ENCODE data around the gene NDUFB8.
A peak's percentile ranks its signal among the peaks of the same experiment; 100 is the strongest.
"Not testable (repeated sequence)": the region's sequence is repeated elsewhere in the genome, so short reads cannot be mapped to it uniquely, and the experiment has no call there.

NDUFB8 gene

GRCh38 chr10:100529475-100530298 is at the start of gene NDUFB8:
NDUFB8 (minus strand) TSS chr10:100529871; CDS start chr10:100529851, 20 bp downstream.
- peak; percentile 76 for DNase-seq (ENCODE audit: low spot score)

DNA sequence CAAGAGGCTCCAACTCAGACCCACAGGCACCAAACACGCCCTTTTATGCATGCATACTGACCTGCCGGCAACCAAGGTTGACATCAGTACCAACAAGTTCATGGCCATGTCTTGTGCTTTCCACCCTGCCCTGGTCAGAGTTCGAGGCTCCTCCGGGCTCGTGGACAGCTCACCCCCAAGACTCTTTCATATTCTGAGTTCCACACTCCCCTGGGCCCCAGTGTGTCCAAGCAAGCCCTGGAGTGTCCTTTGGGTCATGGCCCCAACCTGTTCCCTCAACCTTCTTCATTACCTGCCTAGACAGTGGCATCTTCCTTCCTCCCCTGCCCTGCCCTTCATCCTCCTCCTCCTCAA is 46.6 kb upstream of the NDUFB8 start:
- DNase-seq (ENCODE audit: low spot score): no peak

- DNase-seq (ENCODE audit: low spot score): no peak
Observed at GRCh38 chr10:100575585-100576281, 46.1 kb upstream of the NDUFB8 start.

DNA sequence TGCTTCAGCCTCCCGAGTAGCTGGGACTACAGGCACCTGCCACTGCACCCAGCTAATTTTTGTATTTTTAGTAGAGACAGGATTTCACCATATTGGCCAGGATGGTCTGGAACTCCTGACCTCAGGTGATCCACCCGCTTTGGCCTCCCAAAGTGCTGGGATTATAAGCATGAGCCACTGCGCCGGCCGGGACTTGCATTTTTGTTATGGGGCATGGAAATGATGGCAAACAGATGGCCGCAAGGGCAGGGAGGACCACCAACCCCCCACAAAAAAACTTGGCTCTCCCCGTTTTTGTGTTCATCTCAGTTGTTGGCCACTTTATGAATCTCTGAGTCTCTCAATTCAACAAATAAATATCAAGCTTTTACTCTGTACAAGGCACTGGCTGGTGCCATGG is 45.5 kb upstream of the NDUFB8 start:
- not testable (repeated sequence) for DNase-seq (ENCODE audit: low spot score)

DNA sequence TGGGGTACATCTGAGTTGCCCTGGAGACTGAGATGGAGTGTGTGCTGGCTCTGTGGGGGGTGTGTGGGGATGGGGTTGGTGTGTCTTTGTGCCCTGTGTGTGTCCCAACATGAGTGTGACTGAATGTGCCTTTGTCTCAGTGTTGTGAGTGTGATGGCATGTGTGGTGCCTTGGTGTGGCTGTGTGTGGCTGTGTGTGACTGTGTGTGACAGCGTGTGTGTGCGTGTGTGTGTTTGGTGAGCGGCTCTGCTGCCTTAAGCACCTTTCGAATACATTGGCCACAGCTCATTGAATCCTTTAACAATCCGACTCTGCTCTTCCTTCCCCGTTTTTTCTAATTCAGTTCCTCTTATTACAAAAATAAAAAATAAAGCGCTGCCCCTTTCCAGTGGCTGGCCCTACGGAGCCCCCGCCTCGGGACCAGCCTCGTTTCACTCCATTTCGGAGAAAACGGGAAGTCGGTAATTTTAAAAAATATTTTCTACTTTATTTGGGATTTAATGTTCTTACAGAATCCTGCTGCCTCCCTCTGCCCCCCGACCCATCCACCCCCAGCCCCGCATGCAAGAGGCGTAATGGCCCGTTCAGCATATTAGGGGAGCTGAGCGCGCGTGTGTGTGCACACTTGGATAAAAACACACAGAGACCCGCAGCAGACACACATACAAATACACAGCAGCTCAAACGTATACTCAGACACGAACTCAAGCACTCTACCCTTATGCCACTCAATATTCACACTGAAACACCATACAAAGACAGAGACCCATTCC is 41.6 kb upstream of the NDUFB8 start:
- DNase-seq (ENCODE audit: low spot score): no peak

- DNase-seq (ENCODE audit: low spot score): no peak
Observed at GRCh38 chr10:100570506-100570905, 40.8 kb upstream of the NDUFB8 start.

DNA sequence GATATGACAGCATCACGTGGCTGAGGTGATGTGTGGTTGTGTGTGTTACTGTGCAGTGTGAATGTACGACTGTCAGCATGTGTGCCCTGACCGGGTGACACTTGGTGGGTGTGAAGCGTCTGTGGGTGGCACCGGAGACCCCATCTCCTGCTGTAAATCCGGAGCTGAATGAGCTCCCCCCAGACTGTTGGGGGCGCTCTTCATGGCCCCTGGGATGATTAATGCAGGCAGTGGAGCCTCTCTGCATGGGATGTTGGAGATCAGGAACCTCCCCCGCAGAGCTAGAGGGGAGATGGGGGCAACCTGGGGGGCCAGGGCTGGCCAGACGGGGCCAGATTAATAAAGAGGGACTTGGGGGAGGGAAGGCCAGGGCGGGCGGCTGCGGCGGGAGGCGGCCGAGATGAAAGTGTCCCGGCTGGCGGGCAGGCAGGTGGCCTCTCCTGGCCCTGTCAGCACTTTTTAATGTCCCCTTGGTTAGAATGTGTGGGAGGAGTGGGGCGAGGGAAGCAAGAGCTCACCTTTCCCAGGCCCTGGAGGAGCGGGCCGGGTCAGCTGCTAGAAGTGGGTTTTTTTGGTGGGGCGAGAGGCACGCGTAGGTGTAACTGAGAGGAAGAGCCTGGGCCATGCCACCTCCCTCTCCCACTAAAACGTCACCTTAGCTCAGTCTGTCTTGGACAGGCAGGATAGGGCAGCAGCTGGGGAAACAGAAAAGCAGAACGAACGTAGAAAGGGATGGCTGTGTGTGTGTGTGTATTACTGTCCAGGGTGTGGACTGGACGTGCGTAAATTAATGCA is 40.2 kb upstream of the NDUFB8 start:
- no peak for DNase-seq (ENCODE audit: low spot score)

- no peak for DNase-seq (ENCODE audit: low spot score)
Observed at GRCh38 chr10:100568912-100569311, 39.2 kb upstream of the NDUFB8 start.

DNA sequence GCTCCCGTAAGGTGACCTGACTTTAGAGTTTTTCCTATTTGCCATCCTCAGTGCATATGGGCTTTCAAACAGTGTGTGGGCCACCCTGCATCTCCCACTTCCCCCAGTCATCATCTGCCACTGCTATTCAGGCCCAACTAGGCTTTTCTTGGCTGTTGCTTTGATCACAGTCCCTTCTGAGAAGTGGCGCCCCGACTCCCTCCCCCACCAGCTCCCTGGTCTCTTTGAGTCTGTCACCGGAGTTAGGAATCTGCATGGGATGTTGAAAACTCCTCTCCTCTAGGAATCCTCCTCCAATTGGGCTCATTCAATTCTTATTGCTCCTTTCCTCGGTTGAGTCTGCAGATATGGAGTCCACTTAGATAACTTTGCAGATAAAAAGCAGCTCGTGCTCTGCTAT is 38.2 kb upstream of the NDUFB8 start:
- no peak for DNase-seq (ENCODE audit: low spot score)

GRCh38 chr10:100567249-100567648 is 37.6 kb upstream of the NDUFB8 start:
- DNase-seq (ENCODE audit: low spot score): no peak

DNA sequence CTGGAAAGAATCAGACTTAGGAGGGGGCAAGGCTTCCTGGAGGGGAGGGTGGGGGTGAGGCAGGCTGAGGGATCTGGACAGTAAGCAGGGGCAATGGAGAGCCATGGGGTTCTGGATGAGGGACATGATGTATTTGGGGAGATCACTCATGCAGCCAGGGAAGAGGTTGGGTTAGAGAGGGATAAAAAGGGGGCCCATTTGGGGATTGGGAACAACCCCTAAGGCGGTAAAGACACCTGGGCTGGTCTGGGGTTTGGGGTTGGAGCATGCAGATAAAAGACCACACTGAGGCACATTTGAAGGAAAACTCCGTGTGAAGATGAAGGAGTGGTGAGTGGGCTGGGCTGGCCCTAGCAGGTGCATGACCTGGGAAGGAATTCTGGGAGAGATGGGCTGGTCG is 36.9 kb upstream of the NDUFB8 start:
- DNase-seq (ENCODE audit: low spot score): no peak

GRCh38 chr10:100565206-100565985 is 35.7 kb upstream of the NDUFB8 start:
- no peak for DNase-seq (ENCODE audit: low spot score)

DNA sequence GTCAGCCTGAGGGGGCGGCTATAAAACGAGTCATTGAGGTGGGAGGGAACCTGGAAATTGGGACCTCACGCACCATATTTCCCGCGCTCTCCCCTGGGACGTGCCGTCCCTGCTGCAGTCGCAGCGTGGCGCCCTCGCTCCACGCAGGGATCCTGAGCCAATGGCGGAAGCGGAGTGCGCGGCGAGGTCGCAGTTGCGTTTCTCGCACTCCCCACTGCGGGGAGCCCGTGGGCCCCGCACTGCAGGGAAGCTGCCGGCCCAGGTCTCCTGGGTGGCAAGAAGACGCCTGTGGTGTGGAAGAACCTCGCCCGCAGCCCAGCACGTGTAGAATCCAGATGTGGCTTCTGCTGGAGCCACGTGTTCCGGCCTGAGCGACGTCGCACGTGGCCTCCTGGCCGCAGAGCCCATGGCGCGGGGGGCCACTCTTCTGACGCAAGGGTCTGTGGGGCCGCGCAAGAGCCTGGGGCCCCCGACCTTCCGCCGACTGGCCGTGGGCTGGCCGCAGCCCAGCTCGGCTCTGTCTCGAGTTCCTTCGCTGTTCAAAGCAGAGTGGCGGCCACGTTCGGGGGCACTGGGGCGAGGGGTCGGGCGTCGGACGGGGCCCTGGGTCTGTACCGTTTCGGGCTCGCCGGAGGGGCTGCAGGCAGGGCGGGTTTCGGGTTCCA is 32.5 kb upstream of the NDUFB8 start:
- peak; percentile 73 for DNase-seq (ENCODE audit: low spot score)

DNA sequence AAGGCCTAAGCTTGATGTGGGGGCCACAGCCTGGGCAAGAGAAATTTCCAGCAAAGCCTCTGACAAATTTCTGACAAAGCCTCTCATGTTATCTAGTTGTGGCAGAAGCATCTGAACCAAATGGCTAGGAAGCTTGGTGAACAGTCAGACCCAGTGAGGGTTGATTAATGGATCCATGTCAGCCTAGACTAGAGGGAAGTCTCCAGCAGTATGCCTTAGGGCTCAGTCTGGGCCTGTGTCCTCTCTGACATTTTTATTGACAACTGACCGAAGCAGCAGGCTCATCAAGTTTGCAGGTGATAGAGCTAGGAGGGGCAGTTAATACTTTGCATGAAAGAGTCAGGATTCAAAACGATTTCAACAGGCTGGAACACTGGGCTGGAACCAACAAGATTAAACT is 31.3 kb upstream of the NDUFB8 start:
- no peak for DNase-seq (ENCODE audit: low spot score)

DNA sequence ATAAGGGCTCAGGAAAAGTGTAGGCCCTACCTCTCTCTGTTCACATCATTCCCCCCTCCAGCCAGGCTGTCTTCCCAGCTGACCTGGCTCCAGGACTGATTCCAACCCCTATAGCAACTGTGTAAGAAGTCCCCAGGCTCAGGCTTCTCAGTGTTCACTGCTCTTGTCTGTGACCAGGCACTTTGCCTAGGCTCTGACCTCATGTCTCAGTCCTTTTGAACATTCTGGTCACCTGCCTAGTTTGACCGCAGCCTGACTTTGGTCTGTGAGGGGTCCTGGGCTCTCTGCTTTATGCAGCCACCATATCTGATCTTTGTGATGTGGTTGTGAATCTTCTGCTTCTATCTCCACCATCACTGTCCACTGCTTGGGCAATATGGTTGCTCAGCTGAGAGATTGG is 30.6 kb upstream of the NDUFB8 start:
- DNase-seq (ENCODE audit: low spot score): no peak

DNA sequence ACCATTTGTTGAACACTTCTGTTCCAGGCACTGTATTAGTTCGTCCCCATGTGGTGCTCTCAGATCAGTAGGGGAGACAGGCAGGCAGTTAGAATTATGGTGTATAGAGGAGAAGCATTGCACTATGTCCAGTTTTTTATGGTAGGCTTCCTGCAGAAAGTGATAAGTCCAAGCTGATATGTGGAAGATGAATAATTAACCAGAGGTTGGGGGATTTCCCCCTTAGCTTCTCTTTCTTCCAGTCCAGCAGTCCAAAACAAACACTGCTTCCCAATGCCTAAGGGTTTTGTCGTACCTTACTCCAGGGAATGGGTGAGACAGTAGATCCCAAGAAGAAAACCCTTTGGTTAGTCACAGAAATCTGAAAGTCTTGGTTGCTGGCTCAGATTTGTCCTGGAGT is 25.2 kb upstream of the NDUFB8 start:
- no peak for DNase-seq (ENCODE audit: low spot score)

DNA sequence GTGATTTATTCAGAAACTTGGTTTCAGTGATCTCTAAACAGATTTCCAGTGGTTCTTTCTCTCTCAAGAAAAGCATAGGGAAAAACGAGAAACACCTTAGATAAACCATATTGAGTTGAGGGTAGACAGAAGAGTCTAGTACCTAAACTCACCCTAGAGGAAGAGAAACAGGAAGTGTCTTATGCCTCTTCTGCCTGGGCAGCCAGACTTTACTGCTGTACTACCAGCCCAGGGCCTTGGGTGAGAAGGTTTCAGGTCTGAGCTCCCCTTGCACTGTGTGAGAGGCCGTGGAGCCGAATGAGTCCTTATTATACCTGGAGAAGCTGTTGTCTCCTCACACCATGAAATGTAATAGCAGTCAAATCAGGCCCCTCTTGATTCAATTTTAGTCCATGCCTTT is 24.3 kb upstream of the NDUFB8 start:
- DNase-seq (ENCODE audit: low spot score): no peak

DNA sequence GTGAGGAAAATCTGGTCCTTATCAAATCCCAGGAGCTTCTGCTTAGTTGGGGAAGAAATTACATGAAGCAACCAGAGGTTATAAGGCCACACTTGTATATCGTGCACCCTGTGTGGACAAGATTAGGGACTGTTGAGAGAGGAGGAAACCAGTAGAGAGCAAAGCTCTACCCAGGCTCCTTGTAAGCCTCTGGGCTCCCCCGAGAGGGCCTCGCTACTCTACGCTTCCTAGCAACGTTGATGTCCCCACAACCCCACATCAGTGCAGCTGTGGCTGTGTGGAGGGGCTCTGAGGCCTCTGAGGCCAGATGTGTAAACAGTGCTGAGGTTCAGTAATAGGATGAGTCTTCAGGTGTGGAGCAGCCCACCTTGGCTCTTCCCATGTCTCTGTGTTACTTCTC is 22.1 kb upstream of the NDUFB8 start:
- no peak for DNase-seq (ENCODE audit: low spot score)

DNA sequence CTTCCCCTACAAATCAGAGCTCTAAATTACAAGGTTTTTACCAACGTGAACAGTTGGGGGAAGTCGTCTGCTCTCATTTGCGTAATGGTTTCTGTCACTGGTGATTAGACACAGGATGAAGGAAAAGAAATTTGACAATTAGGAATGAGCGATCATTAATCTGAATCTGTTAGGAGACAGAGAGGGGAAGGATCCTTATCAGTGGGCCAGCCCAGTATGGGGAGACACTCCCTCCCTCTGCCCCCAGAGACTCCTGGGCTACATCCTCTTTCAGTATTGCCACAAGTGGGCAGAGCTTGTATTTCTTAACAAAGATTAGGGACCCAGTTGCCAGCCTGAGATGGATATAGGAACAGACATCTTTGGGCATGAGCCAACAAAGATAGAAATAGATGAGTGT is 21.5 kb upstream of the NDUFB8 start:
- DNase-seq (ENCODE audit: low spot score): no peak

- DNase-seq (ENCODE audit: low spot score): no peak
Observed at GRCh38 chr10:100544950-100545349, 15.3 kb upstream of the NDUFB8 start.

GRCh38 chr10:100537475-100537874 is 7.8 kb upstream of the NDUFB8 start:
- no peak for DNase-seq (ENCODE audit: low spot score)
